Middle frontal gyrus (tissue), 1 donor: ENCODE measurements around the gene ZDHHC1.

Experiments
- DNase-seq: peaks from one replicate; pipeline ENCODE4 v3.0.0-alpha.2; 2015; ENCODE audit warnings: low spot score; ENCODE audit errors: extremely low spot score

Gene ZDHHC1

GRCh38 chr16:67411339-67411738 is 4.9 kb downstream of the ZDHHC1 start:
- no peak for DNase-seq

- no peak for DNase-seq
These were observed 6.6 kb downstream of the ZDHHC1 start for GRCh38 chr16:67409631-67410030.

GRCh38 chr16:67407788-67408452 is 8.4 kb downstream of the ZDHHC1 start:
- DNase-seq, result no peak

- no peak for DNase-seq
These were observed 9.0 kb downstream of the ZDHHC1 start for GRCh38 chr16:67407176-67407787.

GRCh38 chr16:67406111-67406971 is 9.9 kb downstream of the ZDHHC1 start:
- DNase-seq, result no peak

GRCh38 chr16:67405336-67405735 is 10.9 kb downstream of the ZDHHC1 start:
- DNase-seq, result no peak

- DNase-seq, result no peak
These were observed 11.5 kb downstream of the ZDHHC1 start for GRCh38 chr16:67404740-67405226.

GRCh38 chr16:67403976-67404555 is 12.2 kb downstream of the ZDHHC1 start:
- no peak for DNase-seq

GRCh38 chr16:67400901-67401300 is 15.4 kb downstream of the ZDHHC1 start:
- no peak for DNase-seq

GRCh38 chr16:67399749-67400704 is 16.2 kb downstream of the ZDHHC1 start:
- DNase-seq, result no peak

GRCh38 chr16:67399218-67399733 is 17.0 kb downstream of the ZDHHC1 start:
- no peak for DNase-seq

- no peak for DNase-seq
These were observed 17.6 kb downstream of the ZDHHC1 start for GRCh38 chr16:67398546-67399217.

- DNase-seq, result no peak
These were observed 18.3 kb downstream of the ZDHHC1 start for GRCh38 chr16:67397812-67398545.

- no peak for DNase-seq
These were observed 19.1 kb downstream of the ZDHHC1 start for GRCh38 chr16:67397036-67397801.

- DNase-seq, result no peak
These were observed 19.9 kb downstream of the ZDHHC1 start for GRCh38 chr16:67396159-67397035.

GRCh38 chr16:67395458-67396158 is 20.7 kb downstream of the ZDHHC1 start:
- DNase-seq, result no peak

GRCh38 chr16:67395105-67395457 is 21.2 kb downstream of the ZDHHC1 start:
- DNase-seq, result no peak
